NCI-H2107 treated with DMSO at 0.1 percent for 48 hours (cell line): Measurements from ENCODE around the gene KIAA1614.
"Not testable (repeated sequence)": the region's sequence is repeated elsewhere in the genome, so short reads cannot be mapped to it uniquely, and the experiment has no call there.

ENCODE experiments used
- DNase-seq: peaks from one replicate; lab custom pipeline; 2025; ENCODE audit not compliant: unreplicated experiment; lab: John Stamatoyannopoulos, UW

Gene KIAA1614

DNA sequence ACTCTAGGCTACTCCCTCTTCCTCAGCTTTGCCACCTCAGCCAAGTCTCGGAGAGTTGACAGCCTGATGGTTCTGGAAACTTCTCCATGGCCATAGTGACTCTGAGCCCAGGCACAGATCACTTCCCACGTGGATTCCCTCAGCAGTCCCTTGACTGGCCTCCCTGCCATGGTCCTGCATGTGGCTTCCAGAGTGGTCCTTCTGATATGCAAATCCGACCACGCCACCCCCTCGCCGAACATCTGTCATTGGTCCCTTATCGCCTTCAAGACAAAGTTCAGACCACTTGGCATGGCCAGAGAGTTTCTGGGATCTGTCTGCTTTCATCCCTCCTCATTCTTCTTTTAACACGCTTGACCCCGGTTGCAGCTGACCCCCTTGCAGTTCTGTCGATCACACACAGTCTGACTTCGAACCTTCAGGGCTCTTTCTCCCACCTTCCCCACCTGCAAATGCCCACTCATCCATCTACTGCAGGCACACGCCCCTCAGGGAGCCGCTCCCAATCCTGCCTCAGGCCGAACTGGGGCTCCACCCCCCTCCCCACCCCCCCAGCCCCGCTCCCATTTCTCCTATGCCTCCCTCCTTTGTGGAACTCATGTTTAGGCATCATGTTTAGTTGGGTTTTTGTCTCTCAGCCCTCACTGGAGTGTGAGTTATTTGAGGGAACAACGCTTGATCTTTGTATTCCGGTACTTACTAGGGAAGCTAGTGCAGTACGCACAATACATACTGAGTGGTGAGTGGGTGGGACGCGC is 29.0 kb downstream of the KIAA1614 start:
- no peak for DNase-seq

DNA sequence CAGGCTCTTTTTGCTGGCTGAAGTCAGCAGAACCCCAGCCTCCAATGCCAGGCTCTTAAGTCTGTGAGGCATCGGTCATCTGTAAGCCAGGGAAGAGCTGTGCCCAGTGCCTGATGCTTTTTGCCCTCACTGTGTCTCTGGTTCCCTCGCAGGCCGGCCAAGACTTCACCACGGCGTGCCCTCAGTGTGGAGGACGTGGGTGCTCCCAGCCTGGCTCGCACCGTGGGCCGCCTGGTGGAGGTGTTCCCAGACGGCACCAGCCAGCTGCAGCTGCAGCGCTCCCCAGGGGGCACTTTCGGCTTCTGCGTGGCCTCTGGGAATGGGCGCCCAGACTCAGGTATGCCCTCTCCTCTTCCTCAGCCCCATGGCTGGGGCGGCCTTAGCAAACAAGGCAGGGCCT is 32.5 kb downstream of the KIAA1614 start:
- DNase-seq: no peak

DNA sequence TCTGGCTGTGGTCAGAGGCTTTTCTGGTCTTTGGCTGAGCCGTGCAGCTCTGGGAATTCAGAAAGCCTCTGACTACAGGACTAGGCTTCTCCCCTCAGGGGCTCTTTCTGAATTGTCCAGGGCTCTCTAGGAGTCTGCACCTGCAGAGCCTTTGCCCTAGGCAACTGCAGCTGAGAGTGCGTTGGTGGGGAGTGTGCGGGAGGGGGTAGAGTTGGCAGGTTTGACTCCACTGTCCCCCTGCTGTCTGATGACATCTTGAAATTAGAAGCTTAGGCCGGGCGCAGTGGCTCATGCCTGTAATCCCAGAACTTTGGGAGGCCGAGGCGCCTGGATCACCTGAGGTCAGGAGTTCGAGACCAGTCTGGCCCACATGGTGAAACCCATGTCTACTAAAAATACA is 32.9 kb downstream of the KIAA1614 start:
- DNase-seq: peak; percentile 45

DNA sequence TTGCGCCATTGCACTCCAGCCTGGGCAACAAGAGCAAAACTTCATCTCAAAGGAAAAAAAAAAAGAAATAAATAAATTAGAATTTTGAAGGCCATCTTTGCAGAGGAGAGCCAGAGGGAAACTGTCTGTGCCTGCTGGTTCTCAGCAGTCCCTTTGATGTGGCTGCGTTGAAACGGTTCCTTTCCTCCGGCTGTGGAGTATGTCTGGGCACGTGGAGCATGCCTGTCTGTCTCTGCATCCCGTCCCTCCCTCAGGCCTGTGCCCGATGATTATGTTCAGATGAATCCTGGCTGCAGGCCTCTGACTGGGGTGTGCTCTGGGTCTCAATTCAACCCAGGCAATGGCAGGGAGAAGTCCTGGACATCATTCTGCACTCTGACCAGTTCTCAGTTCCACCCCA is 33.4 kb downstream of the KIAA1614 start:
- no peak for DNase-seq

DNA sequence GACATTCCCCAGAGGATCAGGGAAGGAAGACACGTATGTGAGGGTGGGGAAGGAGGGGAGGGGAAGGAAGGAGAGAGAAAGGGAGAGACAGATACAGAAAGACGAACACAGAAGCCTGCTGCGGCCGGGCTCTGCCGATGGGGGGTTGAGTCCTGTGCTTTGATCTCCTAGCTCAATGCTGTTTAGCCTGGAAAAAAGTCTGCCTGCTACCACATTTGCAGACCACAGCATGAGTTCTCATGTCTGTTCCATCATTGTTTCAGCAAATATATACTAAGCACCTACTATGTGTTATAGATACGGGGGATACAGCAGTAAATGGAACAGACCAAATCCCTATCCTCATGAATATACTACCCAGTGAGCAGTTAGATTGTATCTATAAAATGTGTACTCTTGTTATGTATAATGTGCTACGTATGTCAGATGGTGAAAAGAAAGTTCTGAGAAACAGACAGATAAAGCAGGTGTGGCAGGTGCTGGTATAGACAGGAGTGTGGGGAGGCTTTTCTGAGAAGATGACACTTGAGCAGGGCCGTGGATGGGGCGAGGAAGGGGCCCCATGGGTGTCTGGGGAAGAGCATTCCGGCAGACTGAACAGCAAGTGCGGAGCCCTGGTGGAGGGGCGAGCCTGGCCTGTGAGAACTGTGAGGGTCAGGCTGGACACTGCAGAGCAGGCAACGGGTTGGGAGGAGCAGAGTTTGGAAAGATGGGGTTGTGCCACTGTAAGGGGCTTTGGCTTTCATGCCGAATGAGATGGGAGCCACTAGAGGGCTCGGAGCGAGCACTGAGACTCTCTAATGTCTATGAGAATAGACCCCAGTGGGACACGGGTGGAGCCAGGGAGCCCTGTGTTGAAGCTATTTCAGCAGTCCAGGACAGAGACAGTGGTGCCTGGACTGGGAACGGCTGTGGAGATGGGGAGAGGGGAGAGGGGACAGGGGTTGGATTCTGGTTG is 34.1 kb downstream of the KIAA1614 start:
- no peak for DNase-seq

DNA sequence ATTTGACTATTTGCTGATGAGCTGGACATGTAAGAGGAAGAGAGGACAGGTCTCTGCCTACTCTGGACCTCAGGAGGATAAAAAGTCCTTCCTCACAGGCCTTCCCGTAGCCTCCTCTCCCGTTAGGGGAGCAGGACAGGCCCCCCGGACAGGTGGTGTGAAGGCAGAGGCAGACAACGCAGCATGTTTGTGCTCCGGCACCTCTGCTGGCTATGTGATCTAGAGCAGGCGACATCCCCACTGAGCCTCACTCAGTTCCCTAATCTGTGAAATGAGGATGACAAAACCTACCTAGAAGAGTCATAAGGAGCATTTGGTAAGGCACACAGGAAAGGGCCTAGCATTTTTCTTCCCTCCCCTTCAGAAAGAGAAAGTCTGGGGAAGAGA is 34.8 kb downstream of the KIAA1614 start:
- no peak for DNase-seq

DNA sequence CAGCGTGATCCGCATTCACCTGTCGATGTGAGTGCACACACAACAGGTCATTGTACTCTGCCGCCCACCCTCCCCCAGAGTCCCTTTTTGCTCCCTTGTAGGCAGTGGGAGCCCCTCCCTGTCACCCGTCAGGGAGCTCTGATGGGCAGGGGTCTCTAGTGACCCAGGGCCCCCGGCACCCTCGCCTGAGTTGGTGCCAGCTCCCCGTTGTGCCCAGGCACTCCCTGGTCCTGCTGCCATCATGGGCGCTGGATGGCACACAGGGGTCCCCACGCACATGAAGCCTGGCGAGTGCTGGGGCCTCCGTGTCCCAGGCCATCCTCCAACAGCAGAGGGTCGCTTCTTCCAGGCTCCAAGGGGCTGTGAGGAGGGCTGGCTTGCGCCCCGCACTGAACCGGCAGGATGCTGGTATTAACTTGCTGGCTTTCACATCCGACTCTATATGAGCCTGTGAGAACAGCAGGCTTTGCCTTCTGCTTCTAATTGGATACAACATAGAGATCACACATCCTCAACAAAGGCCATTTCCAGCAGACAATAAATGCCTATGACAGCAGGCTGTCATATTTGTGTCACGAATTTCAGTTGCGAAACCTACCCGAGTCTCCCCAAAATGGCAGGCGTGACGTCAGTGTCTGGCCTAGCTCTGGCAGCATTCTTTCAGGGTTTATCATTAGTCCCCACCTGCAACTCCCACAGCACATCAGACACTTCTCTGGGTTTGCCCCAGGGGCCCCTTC is 35.4 kb downstream of the KIAA1614 start:
- DNase-seq: no peak

DNA sequence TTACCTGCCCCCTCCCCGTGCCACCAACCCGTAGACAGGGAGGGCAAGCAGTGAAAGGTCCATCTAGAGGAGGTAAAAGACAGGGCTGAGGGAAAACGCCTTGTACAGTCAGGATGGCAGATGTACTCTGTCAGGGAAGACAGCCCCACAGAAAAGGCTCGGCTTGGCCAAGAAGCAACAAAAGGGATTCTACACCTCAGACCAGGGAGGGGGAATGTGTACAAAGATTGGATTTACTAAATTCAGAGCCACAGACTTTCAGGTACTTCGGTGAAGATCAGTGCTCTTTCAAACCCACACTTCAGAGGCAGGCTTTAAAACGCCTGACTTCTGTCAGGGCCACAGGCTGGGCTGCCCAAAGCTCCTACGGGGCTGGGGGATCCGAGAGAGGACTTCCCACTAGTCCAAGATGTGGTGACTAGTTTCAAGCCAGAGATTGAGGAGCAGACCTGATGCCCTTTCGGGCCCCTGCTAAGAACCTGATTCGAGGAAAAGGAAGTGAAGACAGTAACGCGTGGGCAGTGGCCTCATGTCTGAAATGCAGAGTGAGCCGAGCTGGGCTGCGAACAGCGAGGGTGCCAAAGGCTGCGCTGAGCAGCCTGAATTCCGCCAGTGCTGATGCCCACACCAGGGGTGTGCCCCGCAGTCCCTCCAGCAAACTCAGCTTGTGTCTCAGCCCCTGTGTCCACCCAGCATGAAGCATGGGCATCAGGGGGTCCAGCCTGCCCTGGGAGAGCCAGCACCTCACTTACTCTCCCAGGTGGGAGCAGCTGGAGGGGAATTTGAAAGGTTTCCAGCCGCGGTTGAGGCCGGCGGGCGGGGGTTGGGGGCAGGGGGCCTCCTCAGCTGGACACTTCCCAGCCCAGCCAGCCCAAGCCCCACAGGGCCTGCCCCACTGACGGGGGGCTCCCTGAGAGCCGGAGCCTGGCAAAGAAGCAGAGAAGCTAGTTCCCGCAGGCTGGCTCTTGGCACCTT is 36.2 kb downstream of the KIAA1614 start:
- DNase-seq: no peak

DNA sequence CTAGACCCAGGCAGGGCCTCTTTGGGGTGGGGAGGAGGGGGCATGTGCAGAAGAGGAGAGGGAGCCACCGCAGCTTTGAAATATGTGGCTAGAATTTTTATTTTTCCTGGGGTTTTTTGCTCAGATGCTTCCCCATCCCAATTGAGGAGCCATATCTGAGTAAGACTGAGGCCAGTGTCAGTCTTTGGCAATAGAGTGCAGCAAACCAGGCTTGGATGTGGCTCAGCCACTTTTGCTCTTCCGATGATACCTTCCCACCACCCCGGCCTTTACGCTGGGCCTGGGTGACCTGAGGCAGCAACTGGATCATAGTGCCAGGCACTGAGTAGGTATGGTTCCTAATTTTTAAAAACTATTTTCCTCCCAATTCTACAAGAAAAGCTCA is 36.9 kb downstream of the KIAA1614 start:
- no peak for DNase-seq

DNA sequence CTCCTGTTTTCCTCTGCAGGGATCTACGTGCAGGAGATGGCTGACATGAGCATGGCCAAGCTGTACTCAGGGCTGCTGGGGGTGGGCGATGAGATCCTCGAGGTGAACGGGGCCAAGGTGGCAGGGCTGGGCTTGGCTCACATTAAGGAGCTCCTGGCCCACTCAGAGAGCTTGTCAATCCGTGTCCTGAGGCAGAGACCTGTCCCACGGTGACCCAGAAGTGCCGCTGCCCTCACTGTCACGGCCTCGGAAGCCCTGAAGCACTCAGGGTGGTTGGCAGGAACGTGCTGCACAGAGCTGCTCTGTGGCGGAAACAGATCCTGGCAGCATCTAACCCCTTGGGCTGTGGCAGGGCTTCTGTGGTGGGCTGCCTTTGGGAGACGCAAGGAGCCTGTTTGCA is 37.6 kb downstream of the KIAA1614 start:
- DNase-seq: no peak

DNA sequence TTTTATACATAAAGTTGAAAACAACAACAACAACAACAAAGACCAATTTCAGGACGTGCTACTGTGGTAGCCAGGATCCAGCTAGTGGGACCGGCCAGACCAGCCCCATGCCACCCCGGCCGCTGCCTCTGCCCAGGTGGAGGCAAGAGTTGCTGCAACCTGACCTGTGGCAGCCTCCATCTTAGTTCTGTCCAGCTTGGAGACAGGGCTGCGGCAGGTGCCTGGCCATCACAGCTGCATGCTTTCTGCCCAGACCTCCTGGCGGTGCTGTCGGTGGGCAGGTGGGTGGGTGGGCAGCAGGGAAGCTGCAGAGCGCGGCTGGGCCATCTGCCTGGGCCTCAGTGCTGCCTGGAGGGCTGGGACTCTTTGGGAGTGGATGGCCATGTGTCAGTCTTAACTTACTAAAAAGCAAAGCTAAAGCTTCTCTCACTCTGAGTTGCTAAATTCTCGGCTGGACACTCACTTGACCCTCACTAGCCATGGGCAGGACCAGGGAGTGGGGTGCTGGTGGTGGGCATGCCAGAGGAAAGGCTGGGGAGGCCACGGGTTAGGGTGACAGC is 38.6 kb downstream of the KIAA1614 start:
- DNase-seq: no peak

DNA sequence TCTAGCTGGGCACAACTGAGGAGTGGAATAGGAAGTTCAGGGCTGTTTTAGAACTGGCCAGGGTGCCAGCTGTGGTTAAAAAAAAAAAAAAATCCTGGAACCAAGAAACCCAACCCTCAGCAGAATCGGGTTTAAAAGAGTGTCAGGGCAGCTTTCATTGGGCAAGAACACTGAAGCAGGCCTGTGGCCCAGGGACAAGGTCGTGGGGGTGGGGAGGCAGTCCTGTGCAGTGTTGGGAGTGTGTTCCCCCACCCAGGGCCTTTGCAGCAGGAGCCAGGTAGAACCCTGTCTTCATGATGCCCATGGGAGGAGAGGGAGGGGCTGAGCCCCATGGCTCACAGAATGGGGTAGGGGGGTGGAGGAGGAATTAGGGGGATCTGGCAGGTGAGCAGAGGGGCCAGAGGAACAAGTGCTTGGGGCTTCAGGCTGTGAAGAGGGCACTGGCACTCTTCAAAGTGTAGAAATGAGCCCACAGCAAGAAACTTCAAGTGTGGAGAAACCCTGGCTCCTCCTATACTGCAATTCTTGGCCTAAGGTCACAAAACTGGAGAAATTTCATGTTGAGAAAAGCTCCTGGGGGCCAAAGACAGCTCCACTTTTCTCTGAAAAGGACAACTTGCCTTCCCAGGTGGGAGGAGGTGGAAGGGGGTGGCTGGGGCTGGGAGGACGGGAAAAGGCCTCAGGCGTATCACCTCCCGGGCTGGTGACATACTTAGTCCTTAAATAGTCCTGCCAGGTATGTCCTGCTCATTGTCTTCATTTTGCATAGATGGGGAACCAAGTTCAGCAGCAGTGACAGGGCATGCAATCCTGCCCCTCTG is 39.3 kb downstream of the KIAA1614 start:
- no peak for DNase-seq

DNA sequence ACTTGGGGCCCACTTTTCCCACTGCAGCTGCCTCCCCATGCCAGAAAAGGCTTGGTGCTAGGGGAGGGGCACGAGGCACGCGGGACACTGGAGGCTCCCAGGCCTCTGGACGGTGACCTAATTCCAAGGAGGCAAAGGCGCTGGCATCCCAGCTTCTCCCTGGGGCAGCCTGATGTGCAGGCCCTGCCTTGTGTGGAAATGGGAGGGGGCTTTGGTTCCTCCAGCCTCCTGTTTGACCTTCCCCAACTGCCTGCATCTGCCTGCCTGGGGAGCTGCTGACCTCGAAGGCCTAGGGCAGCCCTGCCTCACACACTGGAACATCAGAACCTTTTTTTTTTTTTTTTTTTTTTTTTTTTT is 39.9 kb downstream of the KIAA1614 start:
- DNase-seq: no peak

DNA sequence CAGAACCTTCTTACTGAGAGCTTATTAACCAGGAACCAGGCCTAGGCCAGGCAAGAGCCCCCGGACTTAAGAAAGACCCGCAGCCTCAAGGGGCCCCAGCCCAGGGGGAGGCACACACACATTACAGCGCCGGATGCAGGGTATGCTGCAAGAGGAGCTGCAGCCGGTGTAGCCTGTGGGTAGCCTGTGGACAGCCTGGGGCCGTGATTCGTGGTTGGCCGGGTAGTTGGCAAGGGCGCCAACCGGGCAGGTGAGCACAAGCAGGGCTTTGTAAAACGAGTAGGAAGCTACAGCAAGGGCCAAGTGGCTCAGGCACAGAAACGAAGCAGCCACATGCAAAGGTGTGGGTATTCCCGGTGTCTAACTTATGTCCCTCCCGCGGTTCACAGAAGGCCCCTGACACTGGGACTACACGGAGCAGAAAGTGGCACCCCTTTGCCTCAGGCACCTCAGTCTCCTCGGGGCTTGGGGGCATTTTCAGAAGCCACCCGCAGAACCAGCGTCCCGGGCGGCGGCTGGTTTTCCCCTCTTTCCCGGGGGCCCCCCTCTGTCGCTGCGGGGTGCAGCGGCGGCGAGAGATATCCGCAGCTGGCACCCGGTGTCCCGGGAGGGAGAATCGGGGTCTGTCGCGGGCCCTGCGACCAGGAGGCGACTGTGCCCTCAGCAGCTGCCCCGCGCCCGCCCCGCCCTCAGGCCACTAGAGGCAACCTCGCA is 40.8 kb downstream of the KIAA1614 start:
- DNase-seq: peak; percentile 15

DNA sequence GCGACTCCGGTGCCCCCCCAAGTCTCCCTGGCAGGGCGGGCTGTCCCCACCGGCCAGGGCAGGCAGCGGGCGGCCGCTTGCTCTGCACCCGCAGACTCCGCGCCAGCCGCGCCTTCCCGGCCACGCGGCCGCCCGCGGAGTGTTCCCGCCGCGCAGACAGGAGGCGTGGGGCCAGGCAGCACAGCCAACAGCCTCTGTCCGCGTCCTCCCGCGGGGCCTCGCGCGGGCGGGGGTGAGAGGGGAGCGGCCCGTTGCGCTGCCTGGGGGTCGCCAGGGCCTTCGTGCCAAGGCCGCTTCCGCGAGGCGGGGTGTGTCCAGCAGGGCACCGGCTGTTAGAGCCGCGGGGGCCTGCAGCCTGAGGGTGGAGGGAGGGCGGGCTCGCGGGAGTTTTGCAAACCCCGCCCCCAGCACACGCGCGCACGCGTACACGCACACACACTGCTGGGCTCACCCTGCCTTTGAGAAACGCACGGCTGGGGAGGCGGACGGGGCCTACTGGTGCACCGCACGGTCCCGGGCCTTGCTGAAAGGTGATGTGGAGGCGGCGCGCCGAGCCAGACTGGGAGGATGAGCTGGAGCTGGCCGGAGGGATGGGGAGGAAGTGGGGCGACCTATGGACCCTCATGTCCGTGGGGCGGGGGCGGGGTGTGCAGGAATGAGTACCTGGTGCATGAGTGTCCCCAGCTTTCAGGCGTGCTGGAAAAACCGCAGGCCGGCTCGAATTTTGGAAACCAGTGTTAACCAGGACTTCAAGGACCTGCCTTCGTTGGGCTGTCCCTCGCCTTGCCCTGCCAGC is 41.5 kb downstream of the KIAA1614 start:
- DNase-seq: no peak

DNA sequence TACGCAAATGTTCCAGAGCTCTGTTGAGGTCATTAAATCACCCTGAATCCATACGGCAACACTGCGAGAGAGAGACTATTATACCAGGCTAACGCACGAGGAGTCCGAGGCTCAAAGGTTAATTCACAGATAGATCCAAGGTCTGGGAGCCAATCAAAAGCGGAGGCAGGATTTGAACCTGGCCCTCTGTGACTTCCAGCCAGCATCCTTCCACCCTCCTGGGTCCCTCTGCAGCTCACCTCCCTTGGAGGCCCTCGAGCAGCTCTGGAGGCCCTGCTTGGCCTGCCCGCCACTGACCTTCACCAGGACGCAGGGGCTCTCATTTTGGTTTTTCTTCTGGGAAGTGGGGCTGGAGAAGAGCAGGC is 42.1 kb downstream of the KIAA1614 start:
- no peak for DNase-seq

DNA sequence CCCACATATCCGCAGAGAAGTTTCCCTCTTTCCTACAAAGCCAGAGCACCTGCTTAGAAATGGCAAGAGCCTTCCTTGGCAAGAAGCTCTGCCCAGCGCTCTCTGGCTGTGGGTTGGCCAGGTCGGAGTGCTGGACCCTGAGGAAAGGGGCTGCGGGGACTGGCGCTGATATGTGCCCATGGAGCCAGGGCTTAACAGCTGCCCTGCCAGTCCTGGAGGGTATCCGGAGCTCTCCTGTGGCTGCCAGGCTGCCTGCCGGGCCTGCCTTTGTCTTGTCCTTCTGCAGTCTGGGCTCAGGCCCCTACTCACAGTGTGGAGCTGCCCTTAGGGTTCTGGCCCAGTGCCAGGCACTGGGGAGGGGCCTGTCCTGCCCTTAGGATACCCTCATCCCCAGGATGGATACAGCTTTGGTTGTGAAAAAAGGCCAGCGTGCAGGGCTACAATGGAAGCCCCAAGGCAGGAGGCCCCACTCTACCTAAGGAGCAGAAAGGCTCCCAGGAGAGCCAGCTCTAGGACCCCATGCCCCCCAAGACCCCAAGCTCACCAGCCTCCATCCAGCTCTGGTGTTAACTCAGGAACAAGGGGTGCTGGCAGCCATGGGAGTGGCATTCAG is 43.4 kb downstream of the KIAA1614 start:
- DNase-seq: no peak

DNA sequence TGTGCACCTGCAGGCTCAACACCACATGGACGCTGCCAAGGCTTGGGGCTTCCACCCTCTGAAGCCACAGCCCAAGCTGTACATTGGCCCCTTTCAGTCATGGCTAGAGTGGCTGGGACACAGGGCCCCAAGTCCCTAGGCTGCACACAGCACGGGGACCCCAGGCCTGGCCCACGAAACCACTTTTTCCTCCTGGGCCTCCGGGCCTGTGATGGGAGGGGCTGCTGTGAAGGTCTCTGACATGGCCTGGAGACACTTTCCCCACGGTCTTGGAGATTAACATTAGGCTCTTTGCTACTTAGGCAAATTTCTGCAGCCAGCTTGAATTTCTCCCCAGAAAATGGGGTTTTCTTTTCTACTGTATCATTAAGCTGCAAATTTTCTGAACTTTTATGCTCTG is 46.9 kb downstream of the KIAA1614 start:
- DNase-seq: not testable (repeated sequence)
